ENCODE results near the gene GJB5.

DNA sequence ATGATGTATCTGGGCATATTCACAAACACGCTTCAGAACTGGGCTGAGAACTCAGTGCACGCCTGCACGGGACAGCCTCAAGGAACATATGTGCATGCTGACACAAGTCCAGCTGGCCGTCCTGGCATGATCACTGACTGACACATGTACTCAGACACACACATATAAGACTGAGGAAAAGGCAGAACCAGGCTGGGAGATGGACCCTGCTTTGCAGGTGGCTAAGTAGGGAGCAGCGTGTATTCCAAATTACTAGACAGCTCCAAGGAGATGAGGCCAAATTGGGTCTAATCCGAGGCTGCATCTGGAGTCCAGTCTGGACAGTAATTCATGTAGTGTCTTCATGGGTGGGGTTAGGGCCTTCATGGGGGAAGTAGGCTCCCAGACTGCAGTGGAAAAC is 41.4 kb upstream of the GJB5 start:
- TF ChIP-seq POLR2A (IDR thresholded peaks at IDR 0.05; ENCODE audit: low read length) (no peak), GATA1 (IDR thresholded peaks at IDR 0.05; ENCODE audit: low read depth, low read length) (no peak)

All from erythroblast (primary cell).